NT2/D1 (cell line): ENCODE results near the gene LPIN1.

Source experiments
- DNase-seq: peaks from one replicate; pipeline ENCODE4 v3.0.0-alpha.2; 2011; ENCODE audit warnings: low read depth, low spot score
- H3K27me3 ChIP-seq: 2 replicates; pipeline ENCODE4 v1.6.0; 2011; ENCODE audit warnings: mild to moderate bottlenecking; ENCODE audit not compliant: insufficient read length, insufficient read depth
- H3K36me3 ChIP-seq: 2 replicates; pipeline ENCODE4 v1.6.1; 2011; ENCODE audit warnings: mild to moderate bottlenecking, low read length, mixed read lengths; ENCODE audit not compliant: insufficient read depth, insufficient read length
- H3K4me1 ChIP-seq: 2 replicates; pipeline ENCODE4 v1.5.1; 2011; ENCODE audit not compliant: insufficient read depth, insufficient read length
- H3K4me3 ChIP-seq: 2 replicates; pipeline ENCODE4 v1.5.1; 2011; ENCODE audit warnings: low read depth; ENCODE audit not compliant: insufficient read length
- H3K9ac ChIP-seq: 2 replicates; pipeline ENCODE4 v1.6.0; 2011; ENCODE audit warnings: low read depth; ENCODE audit not compliant: insufficient read length
- H3K9me3 ChIP-seq: 2 replicates; pipeline ENCODE4 v1.5.1; 2011; ENCODE audit warnings: mild to moderate bottlenecking, low read length; ENCODE audit not compliant: insufficient read depth
- SUZ12 ChIP-seq: IDR thresholded peaks from 2 replicates; pipeline ENCODE4 v1.6.1; 2011; ENCODE audit not compliant: insufficient read length, insufficient read depth; ENCODE audit errors: extremely low read depth
- YY1 ChIP-seq: IDR thresholded peaks from 2 replicates; pipeline ENCODE4 v1.6.1; 2011; ENCODE audit not compliant: insufficient read length, insufficient read depth
- ZNF274 ChIP-seq: IDR thresholded peaks from 2 replicates; pipeline ENCODE4 v1.6.1; 2011; ENCODE audit warnings: mild to moderate bottlenecking, low read depth, low read length

Gene LPIN1

GRCh38 chr2:11701206-11701605 is 45.2 kb upstream of the LPIN1 start:
- Histone ChIP-seq H3K27me3 (no peaks in the 10 kb centered on the region), H3K4me3 (no peak overlapping the region), H3K9ac (no peak overlapping the region), H3K4me1 (peaks cover 6% of the 10 kb centered on the region), H3K9me3 (0 out of 2 replicates have a peak, but pooled peaks cover 5% of the 10 kb centered on the region), H3K36me3 (no peaks in the 10 kb centered on the region)
- DNase-seq, result no peak
- TF ChIP-seq YY1, result no peak
- no peak for TF ChIP-seq SUZ12
- TF ChIP-seq ZNF274, result no peak

- no peak for DNase-seq
- peaks cover 6% of the 10 kb centered on the region for H3K4me1 ChIP-seq
- no peak for TF ChIP-seq YY1
- no peak for TF ChIP-seq SUZ12
- TF ChIP-seq ZNF274, result no peak
- H3K9ac ChIP-seq, result no peak overlapping the region
- no peaks in the 10 kb centered on the region for H3K36me3 ChIP-seq
- 0 out of 2 replicates have a peak, but pooled peaks cover 5% of the 10 kb centered on the region for H3K9me3 ChIP-seq
- no peaks in the 10 kb centered on the region for H3K27me3 ChIP-seq
- H3K4me3 ChIP-seq, result no peak overlapping the region
These were observed 44.6 kb upstream of the LPIN1 start for GRCh38 chr2:11701751-11702301.

GRCh38 chr2:11702946-11703345 is 43.5 kb upstream of the LPIN1 start:
- TF ChIP-seq ZNF274 (no peak), SUZ12 (no peak), YY1 (no peak)

GRCh38 chr2:11703700-11704099 is 42.7 kb upstream of the LPIN1 start:
- TF ChIP-seq YY1 (no peak), ZNF274 (no peak), SUZ12 (no peak)
- no peaks in the 10 kb centered on the region for H3K36me3 ChIP-seq
- no peak overlapping the region for H3K9ac ChIP-seq
- peaks cover 2% of the 10 kb centered on the region for H3K4me1 ChIP-seq
- DNase-seq, result no peak
- no peaks in the 10 kb centered on the region for H3K27me3 ChIP-seq
- no peak overlapping the region for H3K4me3 ChIP-seq
- 0 out of 2 replicates have a peak, but pooled peaks cover 5% of the 10 kb centered on the region for H3K9me3 ChIP-seq

More at GRCh38 chr2:11702946-11703345, 43.5 kb upstream of the LPIN1 start:
- Histone ChIP-seq H3K4me1 (peaks cover 2% of the 10 kb centered on the region), H3K27me3 (no peaks in the 10 kb centered on the region), H3K9me3 (0 out of 2 replicates have a peak, but pooled peaks cover 5% of the 10 kb centered on the region), H3K36me3 (no peaks in the 10 kb centered on the region), H3K9ac (no peak overlapping the region), H3K4me3 (no peak overlapping the region)
- DNase-seq, result no peak

GRCh38 chr2:11705063-11705462 is 41.4 kb upstream of the LPIN1 start:
- Histone ChIP-seq H3K9ac (no peak overlapping the region), H3K4me1 (peaks cover 2% of the 10 kb centered on the region), H3K36me3 (no peaks in the 10 kb centered on the region), H3K9me3 (0 out of 2 replicates have a peak, but pooled peaks cover 5% of the 10 kb centered on the region), H3K4me3 (no peak overlapping the region), H3K27me3 (no peaks in the 10 kb centered on the region)
- TF ChIP-seq SUZ12, result no peak
- TF ChIP-seq ZNF274, result no peak
- no peak for TF ChIP-seq YY1
- no peak for DNase-seq

- Histone ChIP-seq H3K27me3 (no peaks in the 10 kb centered on the region), H3K9ac (no peak overlapping the region), H3K4me1 (peaks cover 2% of the 10 kb centered on the region), H3K9me3 (0 out of 2 replicates have a peak, but pooled peaks cover 5% of the 10 kb centered on the region), H3K4me3 (no peak overlapping the region), H3K36me3 (no peaks in the 10 kb centered on the region)
- TF ChIP-seq YY1 (no peak), SUZ12 (no peak), ZNF274 (no peak)
- DNase-seq, result no peak
These were observed 40.7 kb upstream of the LPIN1 start for GRCh38 chr2:11705711-11706110.

- Histone ChIP-seq H3K4me1 (no peaks in the 10 kb centered on the region), H3K4me3 (no peak overlapping the region), H3K9me3 (0 out of 2 replicates have a peak, but pooled peaks cover 5% of the 10 kb centered on the region), H3K36me3 (no peaks in the 10 kb centered on the region), H3K9ac (no peak overlapping the region), H3K27me3 (no peaks in the 10 kb centered on the region)
- no peak for DNase-seq
- no peak for TF ChIP-seq ZNF274
- no peak for TF ChIP-seq YY1
- no peak for TF ChIP-seq SUZ12
These were observed 38.3 kb upstream of the LPIN1 start for GRCh38 chr2:11708106-11708505.
